ENCODE results near the gene DMRTA1. TPM values are rescaled to one million over a fixed set of nuclear protein-coding genes. Genes with fewer than 3 reads are reported as not detected.

The DMRTA1 gene
- total RNA-seq, 1 experiment from 2014 or later, result not detected

DNA sequence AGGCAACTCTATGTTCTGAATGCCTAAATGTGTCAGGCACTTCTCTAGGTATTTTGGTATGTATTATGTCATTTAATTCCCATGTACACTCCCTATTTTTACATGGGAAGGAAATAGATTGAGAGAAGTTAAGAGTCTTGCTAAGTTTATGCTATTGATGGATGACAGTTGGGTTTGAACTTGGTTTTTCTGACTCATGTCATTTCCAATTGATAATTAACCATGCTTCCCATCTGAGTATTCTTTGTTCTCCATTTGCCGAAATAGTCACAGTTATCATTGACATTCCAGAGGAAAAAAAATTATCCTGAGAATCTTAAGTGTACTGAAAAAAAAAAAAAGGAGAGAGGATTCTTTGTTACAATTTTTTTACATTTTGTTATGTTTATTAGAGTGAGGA, 23.1 kb upstream of the DMRTA1 start (continued):
- TF ChIP-seq, protein P1, sequence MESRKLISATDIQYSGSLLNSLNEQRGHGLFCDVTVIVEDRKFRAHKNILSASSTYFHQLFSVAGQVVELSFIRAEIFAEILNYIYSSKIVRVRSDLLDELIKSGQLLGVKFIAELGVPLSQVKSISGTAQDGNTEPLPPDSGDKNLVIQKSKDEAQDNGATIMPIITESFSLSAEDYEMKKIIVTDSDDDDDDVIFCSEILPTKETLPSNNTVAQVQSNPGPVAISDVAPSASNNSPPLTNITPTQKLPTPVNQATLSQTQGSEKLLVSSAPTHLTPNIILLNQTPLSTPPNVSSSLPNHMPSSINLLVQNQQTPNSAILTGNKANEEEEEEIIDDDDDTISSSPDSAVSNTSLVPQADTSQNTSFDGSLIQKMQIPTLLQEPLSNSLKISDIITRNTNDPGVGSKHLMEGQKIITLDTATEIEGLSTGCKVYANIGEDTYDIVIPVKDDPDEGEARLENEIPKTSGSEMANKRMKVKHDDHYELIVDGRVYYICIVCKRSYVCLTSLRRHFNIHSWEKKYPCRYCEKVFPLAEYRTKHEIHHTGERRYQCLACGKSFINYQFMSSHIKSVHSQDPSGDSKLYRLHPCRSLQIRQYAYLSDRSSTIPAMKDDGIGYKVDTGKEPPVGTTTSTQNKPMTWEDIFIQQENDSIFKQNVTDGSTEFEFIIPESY (IDR thresholded peaks at IDR 0.05; ENCODE audit: extremely low read depth, insufficient replicate concordance, low read length), result no peak
- TF ChIP-seq, protein P2, sequence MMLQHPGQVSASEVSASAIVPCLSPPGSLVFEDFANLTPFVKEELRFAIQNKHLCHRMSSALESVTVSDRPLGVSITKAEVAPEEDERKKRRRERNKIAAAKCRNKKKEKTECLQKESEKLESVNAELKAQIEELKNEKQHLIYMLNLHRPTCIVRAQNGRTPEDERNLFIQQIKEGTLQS (IDR thresholded peaks at IDR 0.05), result no peak
- TF ChIP-seq ELF1 (IDR thresholded peaks at IDR 0.05; ENCODE audit: borderline replicate concordance, low read depth), result no peak
- no peak for TF ChIP-seq EGR1 (IDR thresholded peaks at IDR 0.05; ENCODE audit: low read depth)
- TF ChIP-seq SP1 (IDR thresholded peaks at IDR 0.05; ENCODE audit: low read depth), result no peak

DNA sequence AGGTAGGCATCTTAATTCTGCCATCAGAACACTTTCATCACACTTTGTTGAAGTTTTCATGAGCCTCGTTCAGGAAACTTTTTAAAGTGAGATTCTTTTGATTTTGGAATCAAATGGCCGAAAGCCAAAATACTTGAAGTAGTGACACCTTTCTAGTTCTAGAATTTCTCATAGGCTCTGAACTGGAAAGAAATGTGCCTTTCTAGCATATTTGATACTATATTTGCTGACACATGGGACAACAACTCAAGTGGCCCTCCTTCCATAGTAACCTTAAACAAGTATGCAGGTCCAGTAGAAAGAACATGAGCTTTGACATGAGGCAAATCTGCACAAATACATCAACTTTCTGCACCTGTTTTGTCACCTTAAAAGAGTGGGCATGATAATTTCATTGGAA, 22.0 kb upstream of the DMRTA1 start:
- H2AFZ ChIP-seq (ENCODE audit: low read depth, low read length, poor library complexity, severe bottlenecking), result no peak overlapping the region
- H3K4me2 ChIP-seq (ENCODE audit: low read length), result no peak overlapping the region
- POLR2A ChIA-PET, result no interaction called here
- no peaks in the 10 kb centered on the region for H3K9me3 ChIP-seq (ENCODE audit: control insufficient read depth in 1 of 2, insufficient read depth in 1 of 2, low read depth in 1 of 2, low read length in 2 of 2)
- H3K9ac ChIP-seq (ENCODE audit: low read length), result no peak overlapping the region
- RAD21 ChIA-PET (ENCODE audit: low non-redundant PET in 1 of 2, low total read pairs in 2 of 2, uncharacterized antibody in 2 of 2, unreplicated experiment in 2 of 2), result no interaction called here
- intact Hi-C loops (cut with micrococcal nuclease), result no loop called here
- DNase-seq (ENCODE audit: low read depth, low spot score), result no peak
- no peaks in the 10 kb centered on the region for H3K36me3 ChIP-seq (ENCODE audit: control insufficient read depth in 1 of 2, insufficient read depth in 2 of 2, low read length in 2 of 2)
- no peaks in the 10 kb centered on the region; the same call in 1 of the 2 replicates for H4K20me1 ChIP-seq (ENCODE audit: insufficient read depth)
- no peaks in the 10 kb centered on the region for H3K79me2 ChIP-seq (ENCODE audit: insufficient read depth, low read length)
- H3K27ac ChIP-seq (ENCODE audit: low read depth, low read length), result no peak overlapping the region
- H3K9me2 ChIP-seq (ENCODE audit: insufficient read depth), result no peaks in the 10 kb centered on the region
- no peak for TF ChIP-seq POLR2AphosphoS5 (IDR thresholded peaks at IDR 0.05; ENCODE audit: low read depth, low read length)
- no peak for TF ChIP-seq EGR1 (IDR thresholded peaks at IDR 0.05; ENCODE audit: low read depth)
- TF ChIP-seq JUND (IDR thresholded peaks at IDR 0.05), result no peak
- TF ChIP-seq, protein P3, sequence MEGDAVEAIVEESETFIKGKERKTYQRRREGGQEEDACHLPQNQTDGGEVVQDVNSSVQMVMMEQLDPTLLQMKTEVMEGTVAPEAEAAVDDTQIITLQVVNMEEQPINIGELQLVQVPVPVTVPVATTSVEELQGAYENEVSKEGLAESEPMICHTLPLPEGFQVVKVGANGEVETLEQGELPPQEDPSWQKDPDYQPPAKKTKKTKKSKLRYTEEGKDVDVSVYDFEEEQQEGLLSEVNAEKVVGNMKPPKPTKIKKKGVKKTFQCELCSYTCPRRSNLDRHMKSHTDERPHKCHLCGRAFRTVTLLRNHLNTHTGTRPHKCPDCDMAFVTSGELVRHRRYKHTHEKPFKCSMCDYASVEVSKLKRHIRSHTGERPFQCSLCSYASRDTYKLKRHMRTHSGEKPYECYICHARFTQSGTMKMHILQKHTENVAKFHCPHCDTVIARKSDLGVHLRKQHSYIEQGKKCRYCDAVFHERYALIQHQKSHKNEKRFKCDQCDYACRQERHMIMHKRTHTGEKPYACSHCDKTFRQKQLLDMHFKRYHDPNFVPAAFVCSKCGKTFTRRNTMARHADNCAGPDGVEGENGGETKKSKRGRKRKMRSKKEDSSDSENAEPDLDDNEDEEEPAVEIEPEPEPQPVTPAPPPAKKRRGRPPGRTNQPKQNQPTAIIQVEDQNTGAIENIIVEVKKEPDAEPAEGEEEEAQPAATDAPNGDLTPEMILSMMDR (IDR thresholded peaks at IDR 0.05 in 2 of 3, conservative IDR thresholded peaks at IDR 0.05 in 1 of 3; ENCODE audit: borderline replicate concordance in 1 of 3, insufficient read depth in 1 of 3, low read depth in 2 of 3, low read length in 2 of 3), result no peak
- no peak for TF ChIP-seq TCF7L2 (IDR thresholded peaks at IDR 0.05; ENCODE audit: borderline replicate concordance, extremely low read depth, insufficient read depth, insufficient read length)
- H3K27me3 ChIP-seq (ENCODE audit: insufficient read depth, low read length), result peaks cover 12% of the 10 kb centered on the region
- CTCF ChIA-PET, result no interaction called here
- BruUV-seq (replicated peaks), result no TSS peak
- ATAC-seq, result no peak
- H3K4me3 ChIP-seq (replicated peaks in 1 of 2; ENCODE audit: low read depth in 1 of 2, low read length in 2 of 2), result no peak overlapping the region
- H3K4me1 ChIP-seq (ENCODE audit: control insufficient read depth in 1 of 2, insufficient read depth in 2 of 2, low read length in 2 of 2), result no peaks in the 10 kb centered on the region

Measured in HCT116 (cell line).